IPS-20b (cell line): ENCODE data around the gene ELP1.

Source experiments
- H3K27ac ChIP-seq: one replicate; pipeline ENCODE4 v1.5.1; 2013; ENCODE audit warnings: low read length
- H3K27me3 ChIP-seq: 2 replicates; pipeline ENCODE4 v1.6.1; 2013; ENCODE audit warnings: mild to moderate bottlenecking, low read length, inconsistent platforms; ENCODE audit not compliant: insufficient read depth
- H3K36me3 ChIP-seq: 2 replicates; pipeline ENCODE4 v1.6.1; 2013; ENCODE audit warnings: low read depth, mild to moderate bottlenecking, inconsistent platforms, low read length, moderate library complexity; ENCODE audit not compliant: insufficient read depth
- H3K4me1 ChIP-seq: 2 replicates; pipeline ENCODE4 v1.6.1; 2013; ENCODE audit warnings: mild to moderate bottlenecking, control low read depth, inconsistent platforms, low read length, moderate library complexity; ENCODE audit not compliant: insufficient read depth
- H3K4me3 ChIP-seq: 2 replicates; pipeline ENCODE4 v1.5.1; 2013; ENCODE audit warnings: mild to moderate bottlenecking, low read length, inconsistent platforms
- H3K9ac ChIP-seq: 2 replicates; pipeline ENCODE4 v1.6.1; 2013; ENCODE audit warnings: low read depth, mild to moderate bottlenecking, inconsistent platforms, low read length, moderate library complexity
- H3K9me3 ChIP-seq: 2 replicates; pipeline ENCODE4 v1.6.1; 2013; ENCODE audit warnings: mild to moderate bottlenecking, low read depth, low read length, inconsistent platforms; ENCODE audit not compliant: insufficient read depth

Gene ELP1

DNA sequence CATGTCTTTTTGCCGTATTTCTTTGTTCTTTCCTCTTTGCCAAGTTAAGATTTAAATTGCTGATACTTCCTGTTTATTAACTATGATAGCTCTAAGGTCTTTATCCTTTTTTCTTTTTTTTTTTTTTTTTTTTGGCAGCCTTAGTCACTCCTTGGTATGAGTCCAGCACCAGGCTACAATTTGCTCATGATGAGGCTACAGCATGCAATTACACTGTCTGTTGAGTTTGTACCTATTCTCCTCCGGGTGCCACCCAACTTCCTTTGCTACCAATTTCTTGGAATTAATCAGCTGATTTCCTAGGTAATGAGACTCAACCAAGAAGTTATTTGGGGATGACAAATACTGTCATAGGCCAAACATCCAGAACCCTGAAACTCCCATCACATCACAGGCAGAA lies 103.7 kb downstream of the ELP1 start:
- Histone ChIP-seq H3K9me3 (0 out of 2 replicates have a peak, but pooled peaks cover 3% of the 10 kb centered on the region), H3K27me3 (no peaks in the 10 kb centered on the region), H3K9ac (no peak overlapping the region), H3K36me3 (no peaks in the 10 kb centered on the region), H3K27ac (no peak overlapping the region), H3K4me1 (no peaks in the 10 kb centered on the region), H3K4me3 (no peak overlapping the region)

- Histone ChIP-seq H3K4me3 (no peak overlapping the region), H3K9me3 (peaks cover 23% of the 10 kb centered on the region; the same call in 1 of the 2 replicates), H3K4me1 (no peaks in the 10 kb centered on the region), H3K36me3 (no peaks in the 10 kb centered on the region), H3K9ac (no peak overlapping the region), H3K27me3 (no peaks in the 10 kb centered on the region), H3K27ac (no peak overlapping the region)
Observed at GRCh38 chr9:108823829-108824228, 110.1 kb downstream of the ELP1 start.
